HG03139 (cell line): ENCODE results near the gene ARHGAP44.

Source experiments
- ATAC-seq: cut with Tn5 transposase; IDR thresholded peaks from one replicate; pipeline ENCODE4 v1.9.1; 2021; ENCODE audit not compliant: unreplicated experiment

The ARHGAP44 gene

DNA sequence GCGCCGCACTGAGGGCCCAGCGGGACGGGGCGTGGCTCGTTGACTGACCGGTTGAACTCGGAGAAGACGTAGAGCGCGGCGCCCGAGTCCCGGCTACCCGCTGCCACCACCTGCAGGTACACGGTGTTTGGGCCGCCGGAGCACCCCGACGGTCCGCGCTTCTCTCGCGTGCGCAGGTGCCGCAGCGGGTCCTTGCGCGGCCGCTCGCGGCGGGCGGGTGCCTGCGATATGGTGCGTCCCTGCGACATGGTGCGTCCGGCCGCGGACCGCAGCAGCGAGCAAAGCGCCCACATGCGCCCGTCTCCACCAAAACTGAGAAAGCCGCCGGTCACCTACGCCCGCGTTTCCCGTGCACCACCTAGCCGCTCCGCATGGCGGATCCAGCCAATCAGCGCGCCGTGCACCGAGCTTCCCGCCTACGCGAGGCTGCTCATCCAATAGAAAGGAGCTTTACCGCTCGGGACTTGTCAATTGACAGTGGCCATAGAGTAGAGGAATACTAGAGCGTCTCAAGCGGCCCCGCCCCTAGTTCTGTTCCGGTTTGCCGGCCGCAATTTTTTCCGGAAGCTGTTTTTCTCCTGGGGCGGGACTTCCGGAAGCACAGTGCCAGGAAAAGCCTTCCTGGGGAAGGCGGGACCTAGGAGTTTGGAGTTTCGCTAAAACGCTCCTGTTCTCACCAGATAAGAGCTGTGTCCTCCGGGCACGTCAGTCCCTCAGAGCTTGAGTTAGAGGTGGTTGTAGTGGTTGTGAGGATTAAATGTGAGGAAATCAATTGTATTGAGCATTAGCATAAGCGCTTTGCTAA is 228.6 kb downstream of the ARHGAP44 start, which contains the start of gene ELAC2:
Gene ELAC2 (minus strand): TSS at position 373 of the 805 bp plus-strand sequence. CDS start 80 bp downstream, at position 293.
- ATAC-seq = peak; percentile 98

DNA sequence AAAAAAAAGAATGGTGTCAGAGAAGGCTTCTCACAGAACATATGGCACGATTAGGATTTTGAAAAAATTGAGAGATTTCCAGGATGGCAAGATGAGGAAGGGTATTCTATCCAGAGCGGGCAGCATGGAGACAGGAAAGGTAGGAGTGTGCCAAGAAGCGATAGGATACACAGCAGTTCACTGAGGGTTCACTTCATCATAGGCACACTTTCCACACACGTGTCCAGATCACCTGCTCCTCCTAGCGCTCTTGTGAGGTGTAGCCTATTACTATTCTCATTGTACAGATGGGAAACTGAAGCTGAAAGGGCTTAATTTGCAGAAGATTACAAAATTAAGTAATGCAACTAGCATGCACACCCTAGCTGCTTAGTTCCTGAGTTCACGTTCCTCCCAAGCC is 234.7 kb downstream of the ARHGAP44 start:
- no peak for ATAC-seq

DNA sequence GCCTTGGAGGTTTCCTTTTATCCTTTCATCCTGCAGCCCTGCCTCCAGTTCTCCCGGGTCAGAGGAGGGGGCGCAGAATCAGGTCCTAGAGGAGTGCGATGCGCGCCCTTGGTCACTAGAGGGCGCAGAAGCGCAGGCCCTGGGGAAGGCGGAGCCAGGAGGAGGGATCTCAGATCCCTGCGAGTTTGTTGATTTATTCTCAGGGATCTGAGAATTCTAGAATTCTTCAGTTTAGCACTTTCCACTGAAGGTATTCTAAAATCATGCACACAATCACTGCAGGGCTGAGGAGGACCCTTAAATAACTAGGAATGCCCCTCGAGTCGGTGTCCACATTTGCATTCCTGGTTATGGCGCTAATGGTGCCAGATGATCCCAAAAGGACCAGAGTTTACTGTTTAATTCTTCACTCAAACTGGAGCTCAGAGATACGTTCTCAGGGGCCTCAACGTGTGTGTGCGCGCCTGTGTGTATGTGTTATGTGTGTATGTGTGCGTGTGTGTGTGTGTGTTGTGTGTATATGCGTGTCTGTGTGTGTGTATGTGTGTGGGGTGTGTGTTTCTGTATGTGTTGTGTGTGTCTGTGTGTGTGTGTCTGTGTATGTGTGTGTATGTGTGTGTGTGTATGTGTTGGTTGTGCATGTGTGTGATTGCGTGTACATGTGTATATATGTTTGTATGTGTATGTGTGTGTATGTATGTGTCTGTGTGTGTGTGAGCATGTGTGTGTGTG is 235.4 kb downstream of the ARHGAP44 start:
- peak; percentile 79 for ATAC-seq

- ATAC-seq = no peak
Measured at GRCh38 chr17:13025258-13025627, 235.9 kb downstream of the ARHGAP44 start.

DNA sequence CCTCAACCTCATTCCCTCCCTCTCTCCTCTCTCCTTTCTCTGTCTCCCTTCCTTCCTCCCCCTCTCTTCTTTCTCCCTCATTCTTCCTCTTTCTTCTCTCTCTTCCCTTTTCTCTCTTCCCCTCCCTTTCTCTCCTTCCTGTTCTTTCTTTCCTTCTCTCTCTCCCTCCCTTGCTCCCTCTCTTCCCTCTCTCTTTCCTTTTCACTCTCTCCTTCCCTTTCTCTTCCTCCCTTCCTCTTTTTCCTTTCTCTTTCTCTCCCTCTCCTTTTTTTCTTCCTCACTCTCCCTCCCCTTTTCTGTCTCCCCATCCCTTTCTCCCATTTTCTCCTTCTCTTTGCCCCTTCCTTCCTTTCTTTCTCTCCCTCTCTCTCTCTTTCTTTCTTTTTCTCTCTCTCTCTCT is 236.4 kb downstream of the ARHGAP44 start:
- no peak for ATAC-seq

GRCh38 chr17:13027246-13027645 is 237.9 kb downstream of the ARHGAP44 start:
- no peak for ATAC-seq

- no peak for ATAC-seq
Measured at GRCh38 chr17:13029340-13029739, 240.0 kb downstream of the ARHGAP44 start.

DNA sequence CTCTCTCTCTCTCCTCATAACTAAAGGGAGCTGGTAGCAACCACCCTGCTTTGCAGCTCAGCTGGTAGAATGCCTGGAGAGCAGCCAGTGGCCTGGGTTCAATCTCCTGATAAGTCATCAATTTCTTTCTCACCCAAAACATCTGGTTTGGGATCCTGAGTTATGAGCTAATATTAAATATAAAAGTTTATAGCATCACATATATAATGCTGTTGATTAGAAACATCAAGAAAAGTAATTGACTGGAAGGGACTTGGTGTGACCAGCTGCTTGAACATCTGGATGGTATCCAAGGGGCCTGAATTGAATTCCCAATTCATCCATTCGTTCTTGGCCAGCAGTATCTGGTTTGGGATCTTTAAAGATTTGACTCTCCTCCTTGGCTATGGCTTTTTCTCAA is 240.8 kb downstream of the ARHGAP44 start:
- no peak for ATAC-seq

DNA sequence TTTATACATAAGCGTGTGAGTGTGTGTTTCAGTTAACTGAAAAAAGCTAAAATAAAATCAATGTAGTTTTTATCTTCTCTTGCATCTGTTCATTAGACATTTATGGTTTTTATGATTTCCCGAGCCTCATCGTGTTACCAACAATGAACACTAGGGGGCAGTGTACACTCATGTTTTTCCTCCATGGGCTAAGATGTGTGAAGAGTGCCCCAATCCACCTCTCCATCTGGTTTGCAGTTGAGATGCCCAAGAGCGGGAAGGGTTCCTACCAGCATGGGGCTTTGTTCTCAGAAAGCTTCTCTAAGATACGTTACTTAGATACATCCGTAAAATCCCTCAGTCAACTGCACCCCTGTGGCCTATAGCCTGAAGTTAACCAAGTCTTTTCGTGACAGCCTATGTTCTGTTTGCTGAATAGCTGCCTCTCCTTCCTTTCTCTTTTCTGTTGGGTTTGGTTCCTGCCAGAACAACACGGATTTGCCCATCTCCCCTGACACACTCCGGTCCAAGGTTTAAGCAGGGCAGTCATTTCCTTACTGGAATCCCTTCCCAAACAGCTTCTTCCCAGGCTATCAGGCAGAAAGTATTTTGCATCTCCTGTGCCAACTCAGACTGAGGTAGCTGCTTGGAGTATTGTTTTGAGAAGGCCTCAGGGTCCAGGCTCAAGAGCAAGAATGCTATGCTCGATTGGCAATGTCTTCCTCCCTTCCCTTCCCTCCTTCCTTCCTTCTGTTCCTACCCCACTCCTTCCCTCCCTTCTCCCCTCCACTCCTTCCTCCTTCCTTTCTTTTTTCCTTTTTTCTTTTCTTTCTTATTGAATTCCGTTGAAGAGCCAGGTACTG is 241.4 kb downstream of the ARHGAP44 start:
- no peak for ATAC-seq

- ATAC-seq = no peak
Measured at GRCh38 chr17:13031718-13032350, 242.5 kb downstream of the ARHGAP44 start.

- ATAC-seq = no peak
Measured at GRCh38 chr17:13035420-13035819, 246.1 kb downstream of the ARHGAP44 start.

DNA sequence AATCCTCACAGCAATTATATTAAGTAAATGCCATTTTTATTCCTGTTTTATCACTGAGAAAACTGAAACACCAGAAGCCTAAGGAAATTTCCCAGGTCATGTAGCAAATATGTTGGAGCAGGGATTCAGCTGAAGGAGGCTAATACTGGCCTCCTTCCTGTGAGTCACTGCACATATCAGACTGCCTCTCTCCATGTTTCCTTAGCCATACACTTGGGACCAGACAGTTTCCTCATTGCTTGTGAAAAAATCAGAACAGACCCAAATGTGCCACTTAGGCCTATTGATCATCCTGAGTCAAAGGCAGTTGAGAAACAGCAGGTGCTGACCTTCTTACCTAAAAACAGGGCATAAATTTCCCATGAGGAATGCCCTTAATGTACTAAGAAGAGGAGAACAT is 247.5 kb downstream of the ARHGAP44 start:
- ATAC-seq = no peak

GRCh38 chr17:13038931-13039665 is 249.8 kb downstream of the ARHGAP44 start:
- no peak for ATAC-seq
